GM18907 (cell line): ENCODE data around the gene APBA2.

Experiments
- ATAC-seq: cut with Tn5 transposase; IDR thresholded peaks from one replicate; pipeline ENCODE4 v1.9.1; 2021; ENCODE audit warnings: mild to moderate bottlenecking, moderate library complexity; ENCODE audit not compliant: unreplicated experiment

Gene APBA2

GRCh38 chr15:28914046-28914445 is 28.3 kb downstream of the APBA2 start:
- ATAC-seq: no peak

DNA sequence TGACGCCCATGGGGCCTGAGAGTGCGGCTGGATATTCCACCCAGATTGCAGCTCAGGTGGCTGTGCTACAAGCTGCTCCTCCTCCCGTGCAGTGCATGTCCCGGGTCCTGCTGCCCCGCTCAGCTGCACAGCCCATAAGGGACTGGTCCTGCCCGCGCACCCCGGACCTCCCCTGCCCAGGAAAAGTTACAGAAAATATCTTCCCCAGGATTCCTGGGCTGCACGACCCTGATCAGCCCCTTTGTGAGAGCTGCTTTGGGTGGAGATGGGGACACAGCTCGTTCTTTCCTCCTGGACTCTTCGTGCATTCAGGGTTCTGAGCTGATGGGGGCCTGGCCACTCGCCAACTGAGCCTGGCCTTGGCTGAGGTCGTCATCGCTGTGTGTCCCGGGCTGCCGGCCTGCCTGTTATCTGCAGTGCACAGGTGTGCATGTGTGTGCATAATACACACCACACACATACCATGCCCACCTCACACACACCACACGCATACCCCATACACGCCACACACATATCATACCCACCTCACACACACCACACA is 28.8 kb downstream of the APBA2 start:
- ATAC-seq: no peak

DNA sequence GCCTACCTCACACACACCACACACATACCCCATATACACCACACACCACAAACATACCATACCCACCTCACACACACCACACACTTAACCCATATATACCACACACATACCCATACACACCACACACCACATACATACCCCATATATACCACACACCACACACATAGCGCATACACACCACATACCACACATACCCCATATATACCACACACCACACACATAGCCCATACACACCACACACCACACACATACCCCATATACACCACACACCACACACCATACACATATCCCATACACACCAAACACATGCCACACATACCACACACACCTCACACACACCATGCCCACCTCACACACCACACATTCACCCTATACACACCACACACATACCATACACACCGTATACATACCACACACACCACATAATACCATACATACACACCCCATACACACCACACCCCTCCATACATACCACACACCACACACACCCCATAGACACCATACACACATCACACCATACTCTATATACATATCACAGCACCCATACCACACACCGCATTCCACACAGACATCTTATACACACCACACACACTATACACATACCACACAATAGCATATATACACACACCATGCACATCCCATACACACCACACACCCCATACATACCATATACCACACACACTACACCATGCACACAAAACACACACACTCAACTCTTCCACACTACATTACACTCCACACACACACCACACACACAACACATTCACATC is 29.5 kb downstream of the APBA2 start:
- ATAC-seq: no peak

GRCh38 chr15:28915935-28916334 is 30.2 kb downstream of the APBA2 start:
- no peak for ATAC-seq

DNA sequence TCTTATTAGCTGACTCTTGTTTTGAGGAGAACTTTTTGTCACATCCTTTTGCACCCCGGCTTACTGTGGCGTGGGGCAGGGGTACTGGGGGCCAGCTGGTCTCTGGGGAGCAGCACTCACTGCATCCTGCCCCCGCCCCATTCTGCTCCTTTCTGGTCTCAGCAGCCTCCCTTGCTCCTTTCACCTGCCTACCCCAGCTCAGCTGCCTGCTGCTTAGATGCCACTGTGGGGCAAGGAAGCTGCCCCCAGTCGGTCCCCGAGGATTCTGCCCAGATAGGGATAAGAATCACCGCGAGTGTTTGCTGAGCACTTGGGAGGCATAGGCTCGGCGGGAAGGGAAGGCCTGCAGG is 32.0 kb downstream of the APBA2 start:
- ATAC-seq: no peak

DNA sequence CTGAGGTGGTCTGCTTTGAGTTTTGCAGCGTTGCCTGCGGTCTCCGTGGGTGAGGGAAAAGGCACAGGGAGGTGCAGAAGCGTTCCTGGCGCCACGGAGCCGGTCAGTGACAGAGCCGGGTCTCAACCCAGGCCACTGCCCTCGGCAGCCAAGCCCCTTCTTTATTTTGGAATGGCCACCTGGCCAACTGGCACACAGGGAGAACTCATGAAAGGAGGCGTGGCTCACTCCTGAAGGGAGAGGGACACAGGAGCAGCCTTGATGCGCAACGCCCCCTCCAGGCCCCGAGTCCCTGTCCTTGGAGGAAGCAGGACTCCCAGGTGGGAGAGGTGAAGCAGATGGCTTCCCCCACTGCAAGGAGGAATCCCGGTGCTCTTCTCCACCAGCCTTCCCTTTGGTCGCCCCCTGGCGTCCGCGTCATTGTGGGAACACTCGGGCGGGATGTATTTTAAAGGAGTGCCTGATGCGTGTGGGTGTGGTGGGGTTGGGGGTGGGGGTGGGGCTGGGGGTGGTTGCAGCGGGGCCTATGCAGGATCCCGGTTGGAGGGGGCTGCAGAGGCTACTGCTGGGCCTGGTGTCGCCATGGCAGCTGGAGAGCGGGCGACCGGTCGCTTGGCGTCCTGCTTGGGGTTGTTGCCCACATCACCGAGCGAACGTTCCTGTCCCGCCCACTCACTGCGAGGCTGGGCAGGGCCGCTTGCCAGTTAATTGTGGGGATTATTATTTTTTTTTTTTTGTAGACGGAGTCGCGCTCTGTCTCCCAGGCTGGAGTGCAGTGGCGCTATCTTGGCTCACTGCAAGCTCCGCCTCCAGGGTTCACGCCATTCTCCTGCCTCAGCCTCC is 32.6 kb downstream of the APBA2 start:
- no peak for ATAC-seq

DNA sequence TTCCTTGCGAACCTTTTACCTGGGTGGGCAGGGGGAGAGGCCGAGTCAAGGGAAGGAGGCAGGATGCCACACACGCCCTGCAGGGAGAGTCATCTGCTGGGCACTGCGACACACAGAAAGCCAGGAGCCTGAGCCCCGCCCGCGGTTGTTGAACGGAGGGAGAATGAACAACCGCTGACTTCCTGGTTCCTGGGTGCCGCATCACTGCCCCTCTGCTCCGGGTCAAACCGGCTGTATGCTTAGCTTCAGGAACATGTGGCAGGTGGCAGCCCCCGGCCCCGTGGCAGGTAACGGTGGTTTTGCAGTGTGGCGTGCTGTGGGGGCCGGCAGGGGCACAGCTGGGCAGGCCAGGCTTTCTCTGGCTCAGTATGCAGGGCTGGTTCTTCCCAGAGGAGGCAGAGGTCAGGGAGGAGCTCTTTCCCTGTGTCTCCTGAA is 33.4 kb downstream of the APBA2 start:
- ATAC-seq: no peak

- no peak for ATAC-seq
Observed at GRCh38 chr15:28919679-28920655, 34.2 kb downstream of the APBA2 start.

- no peak for ATAC-seq
Observed at GRCh38 chr15:28920781-28921331, 35.1 kb downstream of the APBA2 start.

DNA sequence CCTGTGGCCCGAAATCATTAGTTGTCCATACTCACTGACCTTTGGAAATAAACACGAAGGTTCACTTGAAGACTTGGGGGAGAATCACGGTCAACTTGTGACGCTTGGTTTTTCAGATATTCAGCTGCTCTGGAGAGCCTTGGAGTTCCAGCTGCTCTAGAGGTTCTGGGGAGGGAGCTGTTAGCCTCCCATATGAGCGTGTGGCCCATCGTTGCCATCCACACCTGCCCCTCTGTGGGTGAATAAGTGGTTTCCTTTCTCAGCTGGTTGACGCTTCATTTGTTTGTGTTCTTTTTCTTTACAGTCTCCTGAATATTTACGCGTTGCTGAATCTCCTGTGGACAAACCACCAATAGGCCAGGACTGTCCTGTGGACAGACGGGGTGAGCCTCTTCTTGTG is 35.6 kb downstream of the APBA2 start:
- ATAC-seq: no peak

- no peak for ATAC-seq
Observed at GRCh38 chr15:28921919-28922706, 36.3 kb downstream of the APBA2 start.

- ATAC-seq: no peak
Observed at GRCh38 chr15:28922707-28923012, 36.9 kb downstream of the APBA2 start.

DNA sequence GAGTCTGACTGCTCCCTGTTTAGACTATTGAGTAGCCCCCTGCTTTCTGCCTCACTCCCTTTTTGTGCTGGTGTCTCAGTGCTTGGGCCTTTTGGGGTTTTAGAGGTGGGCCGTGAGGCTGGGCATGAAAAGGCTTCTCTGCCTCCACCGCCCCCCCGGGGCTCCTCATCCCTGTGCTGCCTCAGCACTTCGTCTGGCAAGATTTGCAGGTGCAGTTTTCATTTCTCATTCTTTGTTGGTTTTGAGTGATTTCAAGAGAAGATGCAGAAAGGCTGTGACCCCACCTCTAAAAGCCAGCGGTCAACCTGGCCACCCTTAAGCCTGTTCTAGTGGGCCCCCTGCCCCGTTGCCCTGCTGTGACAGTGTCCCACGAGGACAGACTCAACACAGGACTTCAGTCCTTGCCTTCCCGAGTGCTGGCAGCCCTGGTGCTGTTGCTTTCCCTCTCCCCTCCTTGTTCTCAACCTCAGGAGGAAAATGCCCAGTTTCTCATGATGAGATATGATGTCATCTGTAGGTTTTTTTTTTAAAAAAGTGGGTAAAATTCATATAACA is 38.0 kb downstream of the APBA2 start:
- no peak for ATAC-seq

DNA sequence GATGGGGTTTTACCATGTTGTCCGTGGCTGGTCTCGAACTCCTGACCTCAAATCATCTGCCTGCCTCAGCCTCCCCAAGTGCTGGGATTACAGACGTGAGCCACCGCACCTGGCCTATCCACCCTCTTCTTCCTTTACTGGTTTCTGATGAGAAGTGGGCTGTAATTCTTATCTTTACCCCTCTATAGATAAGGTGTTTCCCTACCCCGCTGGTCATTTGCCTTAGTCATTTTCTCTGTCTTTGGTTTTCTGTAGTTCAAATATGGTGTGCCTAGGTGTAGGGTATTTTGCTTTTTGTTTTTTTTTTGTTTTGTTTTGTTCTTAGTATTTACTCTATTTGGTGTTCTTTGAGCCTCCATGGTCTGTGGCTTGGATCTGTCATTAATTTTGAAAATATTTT is 41.3 kb downstream of the APBA2 start:
- ATAC-seq: no peak

DNA sequence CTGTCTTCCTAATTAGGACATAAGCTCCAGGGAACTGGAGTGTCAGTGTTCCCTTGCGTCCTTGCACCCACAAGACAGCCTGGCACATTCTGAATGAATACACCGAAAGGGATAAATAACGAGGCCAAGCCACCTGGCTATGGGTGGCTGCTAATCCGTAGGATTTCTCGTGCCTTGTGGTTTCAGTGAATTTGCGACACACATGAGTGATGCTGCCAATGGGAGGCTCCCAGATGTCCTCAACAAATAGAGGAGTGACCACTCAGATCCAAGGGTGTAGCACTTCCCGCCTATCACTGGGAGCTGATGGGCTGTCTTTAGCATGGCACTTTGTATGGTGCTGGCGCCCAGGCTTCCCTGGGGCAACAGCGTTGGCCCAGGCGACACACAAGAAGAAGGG is 43.4 kb downstream of the APBA2 start:
- ATAC-seq: no peak

DNA sequence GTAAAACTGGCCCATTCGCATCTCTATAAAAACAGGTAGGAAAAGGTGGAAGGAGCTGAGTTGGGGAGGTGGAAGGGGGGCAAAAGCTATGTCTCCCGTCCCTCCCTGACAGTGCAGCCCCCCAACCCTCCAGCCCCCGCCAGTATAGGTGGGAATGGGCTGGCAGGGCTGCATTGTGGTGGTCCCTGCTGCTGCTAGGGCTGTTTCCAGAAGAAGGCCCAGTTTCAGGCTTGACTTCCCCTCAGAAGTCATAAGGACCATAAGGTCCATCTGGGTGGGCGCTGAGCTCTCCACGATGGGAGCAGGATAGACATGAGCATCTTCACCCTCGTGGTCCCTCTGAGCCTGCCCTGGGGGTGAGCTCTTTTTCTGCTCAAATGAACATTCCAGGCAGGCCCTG is 44.2 kb downstream of the APBA2 start:
- no peak for ATAC-seq

- ATAC-seq: no peak
Observed at GRCh38 chr15:28930476-28931291, 44.9 kb downstream of the APBA2 start.

DNA sequence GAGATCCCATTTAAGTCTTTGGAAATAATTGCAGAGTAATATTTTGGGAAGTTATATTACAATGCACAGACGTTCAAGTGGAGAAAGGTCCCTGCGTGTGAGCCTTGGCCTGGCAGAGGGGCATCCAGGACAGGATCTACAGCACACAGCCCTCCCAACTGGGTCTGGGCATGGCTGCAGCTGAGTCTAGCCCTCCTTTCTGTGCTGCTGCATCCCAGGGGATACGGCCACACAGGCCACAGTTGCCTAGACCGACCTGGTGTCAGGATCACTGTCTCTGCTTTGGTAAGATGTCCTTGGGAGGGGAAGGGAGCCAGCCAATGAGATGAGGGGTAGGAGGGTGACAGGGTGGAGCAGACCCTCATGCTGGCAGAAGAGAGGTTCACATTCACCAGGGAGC is 46.1 kb downstream of the APBA2 start:
- no peak for ATAC-seq

DNA sequence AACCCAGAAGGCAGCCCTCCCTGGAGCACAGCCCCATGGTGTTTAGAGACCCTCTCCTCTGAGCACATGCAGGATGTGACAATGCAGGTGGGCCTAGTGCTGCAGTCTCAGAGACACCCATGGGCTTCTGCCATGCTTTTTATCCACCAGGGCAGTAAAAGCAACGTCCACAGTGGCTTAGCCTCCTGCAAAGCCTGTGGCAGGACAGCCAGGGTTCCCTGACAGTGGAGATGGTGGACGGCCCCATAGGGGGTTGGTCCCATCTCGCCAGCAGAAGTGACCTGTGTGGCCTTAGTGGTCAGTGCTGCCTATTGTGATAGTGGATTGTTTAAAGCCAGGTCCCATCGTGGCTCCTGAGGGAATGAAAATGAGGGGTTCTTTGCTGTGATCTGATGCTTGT is 46.6 kb downstream of the APBA2 start:
- no peak for ATAC-seq
